Thoracic aorta (tissue), 2 donors: Measurements from ENCODE around the gene KCNA1. TPM values are rescaled to one million over a fixed set of nuclear protein-coding genes. Genes with fewer than 3 reads are reported as not detected.

ENCODE experiments used
- ATAC-seq: fragments of 150-250 bp; one replicate; pipeline ENCODE4 v1.8.0; 2017; ENCODE audit warnings: low read depth; ENCODE audit not compliant: insufficient number of reproducible peaks, low FRiP score
- DNase-seq: peaks from one replicate; pipeline ENCODE4 v3.0.0-alpha.2; 2020; ENCODE audit warnings: low spot score
- H3K27ac ChIP-seq, 2 donors: fragments of 200-600 bp; sonication (generic); 1 replicate in 1 of 2; 2 replicates in 1 of 2; pipeline ENCODE4 v1.5.1; 2016; ENCODE audit warnings: mild to moderate bottlenecking in 2 of 2, moderate library complexity in 2 of 2
- H3K27me3 ChIP-seq: fragments of 200-600 bp; sonication (generic); replicated peaks from 2 replicates; pipeline ENCODE4 v1.6.0; 2016; ENCODE audit warnings: mild to moderate bottlenecking; ENCODE audit not compliant: insufficient read depth
- H3K36me3 ChIP-seq: fragments of 200-600 bp; sonication (generic); one replicate; pipeline ENCODE4 v1.5.1; 2016
- H3K4me1 ChIP-seq, 2 donors: fragments of 200-600 bp; sonication (generic); 1 replicate in 1 of 2; 2 replicates in 1 of 2; pipeline versions ENCODE4 v1.5.1 to v1.6.0; 2016; ENCODE audit warnings: low read depth in 2 of 2, mild to moderate bottlenecking in 1 of 2; ENCODE audit not compliant: control insufficient read depth in 1 of 2
- H3K4me3 ChIP-seq: fragments of 200-600 bp; sonication (generic); 2 replicates; pipeline ENCODE4 v1.5.1; 2016; ENCODE audit warnings: mild to moderate bottlenecking
- H3K9me3 ChIP-seq: fragments of 200-600 bp; sonication (generic); 2 replicates; pipeline ENCODE4 v1.5.1; 2016
- total RNA-seq, 2 donors: library from RNA; depleted of rRNA; stranded (reverse); fragments of >200 nt; gene quantifications; one replicate each; pipeline versions ENCODE4 v1.1.0 to v1.2.3, GENCODE V29; 2016
- TF ChIP-seq, protein P1 (sequence below): fragments of 200-600 bp; sonication (generic); IDR thresholded peaks from one replicate; pipeline ENCODE4 v1.5.1; 2019; ENCODE audit warnings: antibody characterized with exemption

Gene KCNA1
- under 1 TPM in 1 of 2 donors, not detected in 1; 0.85 TPM for total RNA-seq

DNA sequence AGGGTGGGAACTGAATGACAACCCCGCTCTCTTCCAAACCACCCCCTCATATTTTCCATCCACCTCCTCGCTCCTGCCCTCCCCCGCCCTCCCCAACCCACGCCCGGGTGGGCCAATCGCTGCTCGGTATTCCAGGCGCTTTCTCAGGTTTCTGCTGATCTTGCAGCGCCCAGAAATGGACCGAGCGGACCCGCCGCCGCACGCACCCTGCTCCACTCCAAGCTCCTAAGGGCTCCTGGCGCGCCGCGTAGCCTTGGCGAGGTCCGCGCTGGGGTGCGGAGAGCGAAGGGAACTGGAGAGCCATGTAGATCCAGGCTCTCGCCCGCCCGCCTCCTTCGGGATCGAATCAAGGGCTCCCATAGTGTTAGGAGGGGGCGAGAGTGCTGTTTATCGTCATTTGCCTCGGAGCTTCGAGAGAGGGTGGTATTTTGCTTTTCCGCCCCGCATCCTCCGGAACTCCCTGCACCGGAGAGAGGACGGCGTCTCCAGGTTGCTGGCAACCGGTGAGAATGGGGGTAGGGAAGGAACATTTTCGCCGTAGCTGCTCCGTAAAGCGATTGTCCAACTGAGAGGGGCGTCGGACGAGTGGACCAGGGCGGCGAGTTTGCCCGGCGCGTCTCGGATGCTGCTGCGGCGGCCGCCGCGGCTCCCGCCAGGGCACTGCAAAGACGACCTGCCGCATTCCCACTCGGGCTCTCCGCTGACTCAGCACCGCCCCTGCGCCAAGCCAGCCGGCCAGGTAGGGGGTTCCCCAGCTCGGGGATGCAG, at the start of gene KCNA1:
Gene KCNA1 (plus strand): TSS at position 172 of the 768 bp plus-strand sequence. CDS start 1,474 bp downstream, outside the sequence.
- ATAC-seq = no peak
- Histone ChIP-seq H3K4me3 (peak within 1 kb of the TSS; percentile 75), H3K27ac (no peak within 1 kb of the TSS), H3K27me3 (peaks cover 10% of the 10 kb centered on the region), H3K9me3 (no peaks in the 10 kb centered on the region), H3K36me3 (no peaks in the 10 kb centered on the region), H3K4me1 (peaks cover 7 to 30% of the 10 kb centered on the region in 2 donors)
- TF ChIP-seq, protein P1, sequence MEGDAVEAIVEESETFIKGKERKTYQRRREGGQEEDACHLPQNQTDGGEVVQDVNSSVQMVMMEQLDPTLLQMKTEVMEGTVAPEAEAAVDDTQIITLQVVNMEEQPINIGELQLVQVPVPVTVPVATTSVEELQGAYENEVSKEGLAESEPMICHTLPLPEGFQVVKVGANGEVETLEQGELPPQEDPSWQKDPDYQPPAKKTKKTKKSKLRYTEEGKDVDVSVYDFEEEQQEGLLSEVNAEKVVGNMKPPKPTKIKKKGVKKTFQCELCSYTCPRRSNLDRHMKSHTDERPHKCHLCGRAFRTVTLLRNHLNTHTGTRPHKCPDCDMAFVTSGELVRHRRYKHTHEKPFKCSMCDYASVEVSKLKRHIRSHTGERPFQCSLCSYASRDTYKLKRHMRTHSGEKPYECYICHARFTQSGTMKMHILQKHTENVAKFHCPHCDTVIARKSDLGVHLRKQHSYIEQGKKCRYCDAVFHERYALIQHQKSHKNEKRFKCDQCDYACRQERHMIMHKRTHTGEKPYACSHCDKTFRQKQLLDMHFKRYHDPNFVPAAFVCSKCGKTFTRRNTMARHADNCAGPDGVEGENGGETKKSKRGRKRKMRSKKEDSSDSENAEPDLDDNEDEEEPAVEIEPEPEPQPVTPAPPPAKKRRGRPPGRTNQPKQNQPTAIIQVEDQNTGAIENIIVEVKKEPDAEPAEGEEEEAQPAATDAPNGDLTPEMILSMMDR = no peak
- no peak for DNase-seq

- ATAC-seq (no peak), DNase-seq (no peak)
- no peaks in the 10 kb centered on the region for H3K36me3 ChIP-seq
- peaks cover 0 to 40% of the 10 kb centered on the region in 2 donors for H3K4me1 ChIP-seq
- H3K27me3 ChIP-seq = no peaks in the 10 kb centered on the region
- no peaks in the 10 kb centered on the region for H3K9me3 ChIP-seq
- no peak overlapping the region for H3K4me3 ChIP-seq
- H3K27ac ChIP-seq = no peak overlapping the region
- TF ChIP-seq, protein P1 = no peak
Measured at GRCh38 chr12:4860741-4861140, 49.0 kb upstream of the KCNA1 start.

GRCh38 chr12:4862809-4863208, 46.9 kb upstream of the KCNA1 start:
- DNase-seq = no peak
- H3K27me3 ChIP-seq = no peaks in the 10 kb centered on the region
- H3K9me3 ChIP-seq = no peaks in the 10 kb centered on the region
- TF ChIP-seq, protein P1 = no peak
- no peak overlapping the region for H3K4me3 ChIP-seq
- H3K4me1 ChIP-seq = peaks cover 0 to 34% of the 10 kb centered on the region in 2 donors
- no peak for ATAC-seq
- no peak overlapping the region for H3K27ac ChIP-seq
- H3K36me3 ChIP-seq = no peaks in the 10 kb centered on the region

- no peaks in the 10 kb centered on the region for H3K9me3 ChIP-seq
- TF ChIP-seq, protein P1 = no peak
- H3K36me3 ChIP-seq = no peaks in the 10 kb centered on the region
- H3K27ac ChIP-seq = no peak overlapping the region
- no peak overlapping the region for H3K4me3 ChIP-seq
- ATAC-seq (no peak), DNase-seq (no peak)
- H3K4me1 ChIP-seq = peaks cover 0 to 16% of the 10 kb centered on the region in 2 donors
- no peaks in the 10 kb centered on the region for H3K27me3 ChIP-seq
Measured at GRCh38 chr12:4864575-4864974, 45.1 kb upstream of the KCNA1 start.

GRCh38 chr12:4865246-4865645, 44.5 kb upstream of the KCNA1 start:
- TF ChIP-seq, protein P1 = no peak
- H3K4me3 ChIP-seq = no peak overlapping the region
- H3K9me3 ChIP-seq = no peaks in the 10 kb centered on the region
- peaks cover 0 to 10% of the 10 kb centered on the region in 2 donors for H3K4me1 ChIP-seq
- no peak for DNase-seq
- no peaks in the 10 kb centered on the region for H3K27me3 ChIP-seq
- ATAC-seq = no peak
- no peak overlapping the region for H3K27ac ChIP-seq
- H3K36me3 ChIP-seq = no peaks in the 10 kb centered on the region
